Measurements from ENCODE around the gene ITGA7.

The ITGA7 gene

GRCh38 chr12:55642669-55643068, 65.0 kb downstream of the ITGA7 start:
- ATAC-seq, result no peak
- no peak for TF ChIP-seq ESRRG (CRISPR knock-in tag; IDR thresholded peaks at IDR 0.05)
- TF ChIP-seq ARNTL (CRISPR knock-in tag; IDR thresholded peaks at IDR 0.05; ENCODE audit: borderline replicate concordance, low read depth), result no peak
- TF ChIP-seq RARB (CRISPR knock-in tag; IDR thresholded peaks at IDR 0.05), result no peak
- no peak for TF ChIP-seq ZFP3 (CRISPR knock-in tag; IDR thresholded peaks at IDR 0.05)
- no peak for TF ChIP-seq GLIS3 (CRISPR knock-in tag; IDR thresholded peaks at IDR 0.05)
- TF ChIP-seq ZC3H10 (CRISPR knock-in tag; IDR thresholded peaks at IDR 0.05), result no peak
- TF ChIP-seq POU6F1 (CRISPR knock-in tag; IDR thresholded peaks at IDR 0.05; ENCODE audit: borderline replicate concordance, low read depth), result no peak
- no peak for TF ChIP-seq ZNF70 (CRISPR knock-in tag; IDR thresholded peaks at IDR 0.05)
- TF ChIP-seq BACH2 (CRISPR knock-in tag; IDR thresholded peaks at IDR 0.05; ENCODE audit: borderline replicate concordance), result no peak
- TF ChIP-seq SNAI2 (CRISPR knock-in tag; IDR thresholded peaks at IDR 0.05), result no peak
- TF ChIP-seq ZFP30 (CRISPR knock-in tag; IDR thresholded peaks at IDR 0.05), result no peak
- TF ChIP-seq TOX (CRISPR knock-in tag; IDR thresholded peaks at IDR 0.05; ENCODE audit: borderline replicate concordance), result no peak
- TF ChIP-seq ZNF565 (CRISPR knock-in tag; conservative IDR thresholded peaks at IDR 0.05; ENCODE audit: low read depth), result no peak
- TF ChIP-seq CSRNP3 (CRISPR knock-in tag; IDR thresholded peaks at IDR 0.05), result no peak
- no peak for TF ChIP-seq PATZ1 (CRISPR knock-in tag; IDR thresholded peaks at IDR 0.05; ENCODE audit: borderline replicate concordance)
- no peak for TF ChIP-seq PPARA (CRISPR knock-in tag; IDR thresholded peaks at IDR 0.05; ENCODE audit: borderline replicate concordance)
- TF ChIP-seq ZNF8 (CRISPR knock-in tag; IDR thresholded peaks at IDR 0.05), result no peak
- no peak for TF ChIP-seq CSDC2 (CRISPR knock-in tag; IDR thresholded peaks at IDR 0.05)

GRCh38 chr12:55642267-55642666, 65.4 kb downstream of the ITGA7 start:
- no peak for ATAC-seq
- TF ChIP-seq POU6F1 (CRISPR knock-in tag; IDR thresholded peaks at IDR 0.05; ENCODE audit: borderline replicate concordance, low read depth), result no peak

GRCh38 chr12:55641595-55641994, 66.1 kb downstream of the ITGA7 start:
- TF ChIP-seq PATZ1 (CRISPR knock-in tag; IDR thresholded peaks at IDR 0.05; ENCODE audit: borderline replicate concordance) (no peak), TOX (CRISPR knock-in tag; IDR thresholded peaks at IDR 0.05; ENCODE audit: borderline replicate concordance) (no peak), ZNF565 (CRISPR knock-in tag; conservative IDR thresholded peaks at IDR 0.05; ENCODE audit: low read depth) (no peak), ZNF70 (CRISPR knock-in tag; IDR thresholded peaks at IDR 0.05) (no peak), ZNF8 (CRISPR knock-in tag; IDR thresholded peaks at IDR 0.05) (no peak), GLIS3 (CRISPR knock-in tag; IDR thresholded peaks at IDR 0.05) (no peak), ARNTL (CRISPR knock-in tag; IDR thresholded peaks at IDR 0.05; ENCODE audit: borderline replicate concordance, low read depth) (no peak), TSHZ2 (CRISPR knock-in tag; IDR thresholded peaks at IDR 0.05) (no peak), CSDC2 (CRISPR knock-in tag; IDR thresholded peaks at IDR 0.05) (no peak), ZFP30 (CRISPR knock-in tag; IDR thresholded peaks at IDR 0.05) (no peak), SNAI2 (CRISPR knock-in tag; IDR thresholded peaks at IDR 0.05) (no peak), ZC3H10 (CRISPR knock-in tag; IDR thresholded peaks at IDR 0.05) (no peak), POU6F1 (CRISPR knock-in tag; IDR thresholded peaks at IDR 0.05; ENCODE audit: borderline replicate concordance, low read depth) (no peak), ISL1 (CRISPR knock-in tag; IDR thresholded peaks at IDR 0.05) (no peak)
- ATAC-seq, result no peak

All from SK-N-SH treated with all-trans-retinoic acid at 6 μM for 48 hours (cell line).